ENCODE results near the gene LRRC2.

DNA sequence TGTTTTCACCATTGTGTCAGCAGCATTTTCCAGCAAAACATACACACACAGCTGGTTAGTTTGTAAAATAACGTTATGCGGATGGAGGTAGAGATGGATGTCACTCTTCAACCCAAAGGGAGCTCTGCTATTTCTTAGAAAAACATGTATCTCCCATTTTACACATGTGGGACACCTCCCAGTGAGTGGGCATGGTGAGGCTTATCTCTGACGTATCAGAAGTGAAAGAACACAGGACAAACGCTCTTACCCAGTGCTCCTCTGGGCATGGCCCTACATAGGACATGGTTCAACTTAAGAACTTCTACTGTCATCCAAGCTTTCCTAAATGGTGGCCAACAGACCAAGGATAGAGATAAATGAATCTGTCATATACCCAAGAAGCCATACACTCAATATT is 48.3 kb upstream of the LRRC2 start:
- TF ChIP-seq, protein P1, sequence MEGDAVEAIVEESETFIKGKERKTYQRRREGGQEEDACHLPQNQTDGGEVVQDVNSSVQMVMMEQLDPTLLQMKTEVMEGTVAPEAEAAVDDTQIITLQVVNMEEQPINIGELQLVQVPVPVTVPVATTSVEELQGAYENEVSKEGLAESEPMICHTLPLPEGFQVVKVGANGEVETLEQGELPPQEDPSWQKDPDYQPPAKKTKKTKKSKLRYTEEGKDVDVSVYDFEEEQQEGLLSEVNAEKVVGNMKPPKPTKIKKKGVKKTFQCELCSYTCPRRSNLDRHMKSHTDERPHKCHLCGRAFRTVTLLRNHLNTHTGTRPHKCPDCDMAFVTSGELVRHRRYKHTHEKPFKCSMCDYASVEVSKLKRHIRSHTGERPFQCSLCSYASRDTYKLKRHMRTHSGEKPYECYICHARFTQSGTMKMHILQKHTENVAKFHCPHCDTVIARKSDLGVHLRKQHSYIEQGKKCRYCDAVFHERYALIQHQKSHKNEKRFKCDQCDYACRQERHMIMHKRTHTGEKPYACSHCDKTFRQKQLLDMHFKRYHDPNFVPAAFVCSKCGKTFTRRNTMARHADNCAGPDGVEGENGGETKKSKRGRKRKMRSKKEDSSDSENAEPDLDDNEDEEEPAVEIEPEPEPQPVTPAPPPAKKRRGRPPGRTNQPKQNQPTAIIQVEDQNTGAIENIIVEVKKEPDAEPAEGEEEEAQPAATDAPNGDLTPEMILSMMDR (IDR thresholded peaks at IDR 0.05): no peak
- no peak for TF ChIP-seq EZH2phosphoT487 (IDR thresholded peaks at IDR 0.05)
- no peak for TF ChIP-seq EZH2 (IDR thresholded peaks at IDR 0.05)
